ENCODE results near the gene KLF15.

The KLF15 gene

DNA sequence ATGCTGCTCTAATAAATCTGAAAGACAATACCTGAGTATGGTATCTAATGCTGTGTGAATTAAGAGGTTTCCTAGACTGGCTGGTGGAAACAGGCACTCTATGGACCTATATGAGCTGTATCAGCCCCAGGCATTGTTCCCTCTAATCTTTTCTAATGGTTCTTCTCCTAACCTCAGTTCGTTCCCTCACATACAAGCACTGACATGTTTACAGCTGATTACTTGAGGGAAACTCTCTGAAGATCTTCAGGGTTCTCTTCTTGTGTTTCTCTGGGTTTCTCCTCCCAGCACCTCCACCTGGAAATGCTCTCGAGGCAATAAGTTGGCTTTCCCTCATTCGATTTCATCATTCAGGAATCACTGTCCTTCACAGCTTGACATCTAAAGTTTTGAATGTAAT is 52.9 kb downstream of the KLF15 start:
- DNase-seq, result no peak

DNA sequence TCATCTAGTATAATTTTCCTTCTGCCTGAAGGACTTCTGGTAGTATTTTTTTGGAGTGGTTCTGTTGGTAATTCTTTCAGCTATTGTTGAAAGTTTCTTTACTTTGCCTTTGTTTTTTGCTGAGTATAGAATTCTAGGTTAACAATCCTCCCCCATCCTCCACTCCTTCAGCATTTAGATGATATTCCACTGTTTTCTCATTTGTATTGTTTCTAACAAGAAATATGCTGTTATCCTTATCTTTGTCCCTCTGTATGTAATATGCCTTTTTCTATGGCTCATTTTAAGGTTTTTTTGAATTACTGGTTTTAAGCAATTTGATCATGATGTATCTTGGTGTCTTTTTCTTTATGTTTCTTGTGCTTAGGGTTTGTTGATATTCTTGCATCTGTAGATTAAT is 53.9 kb downstream of the KLF15 start:
- DNase-seq, result no peak

DNA sequence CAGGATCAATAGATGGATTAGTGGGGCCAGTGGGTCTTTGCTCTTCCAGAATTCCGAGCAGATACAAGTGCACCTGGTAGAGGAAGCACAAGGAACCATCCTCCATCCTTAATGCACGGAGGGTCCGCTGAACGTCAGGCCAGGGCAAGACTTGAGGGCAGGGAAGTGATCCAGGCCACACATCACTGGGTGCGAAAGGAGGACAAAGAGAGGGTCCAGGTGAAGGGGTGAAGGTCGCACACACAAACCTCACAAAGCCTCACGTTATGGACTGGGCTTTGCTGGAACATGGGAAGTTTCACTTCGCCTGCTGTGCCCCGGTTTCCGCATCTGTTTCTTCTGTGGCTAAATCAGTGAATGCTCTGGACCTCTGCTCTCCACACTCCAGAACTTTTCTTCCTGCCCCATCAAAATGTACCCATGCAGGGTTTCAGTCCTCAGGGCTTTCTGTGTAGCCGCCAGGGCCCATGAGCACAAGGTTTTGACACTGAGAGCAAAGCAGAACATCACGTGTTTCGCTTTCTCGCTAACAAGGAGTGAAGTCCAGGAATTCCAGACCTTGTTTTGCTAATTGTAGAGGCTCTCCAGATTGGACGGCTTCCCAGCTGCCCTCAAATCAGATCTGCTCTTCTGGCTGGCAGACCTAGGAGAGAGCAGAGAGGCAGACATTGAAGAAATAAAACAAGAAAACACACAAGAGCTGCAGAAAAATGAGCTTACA is 56.3 kb downstream of the KLF15 start:
- DNase-seq, result no peak

DNA sequence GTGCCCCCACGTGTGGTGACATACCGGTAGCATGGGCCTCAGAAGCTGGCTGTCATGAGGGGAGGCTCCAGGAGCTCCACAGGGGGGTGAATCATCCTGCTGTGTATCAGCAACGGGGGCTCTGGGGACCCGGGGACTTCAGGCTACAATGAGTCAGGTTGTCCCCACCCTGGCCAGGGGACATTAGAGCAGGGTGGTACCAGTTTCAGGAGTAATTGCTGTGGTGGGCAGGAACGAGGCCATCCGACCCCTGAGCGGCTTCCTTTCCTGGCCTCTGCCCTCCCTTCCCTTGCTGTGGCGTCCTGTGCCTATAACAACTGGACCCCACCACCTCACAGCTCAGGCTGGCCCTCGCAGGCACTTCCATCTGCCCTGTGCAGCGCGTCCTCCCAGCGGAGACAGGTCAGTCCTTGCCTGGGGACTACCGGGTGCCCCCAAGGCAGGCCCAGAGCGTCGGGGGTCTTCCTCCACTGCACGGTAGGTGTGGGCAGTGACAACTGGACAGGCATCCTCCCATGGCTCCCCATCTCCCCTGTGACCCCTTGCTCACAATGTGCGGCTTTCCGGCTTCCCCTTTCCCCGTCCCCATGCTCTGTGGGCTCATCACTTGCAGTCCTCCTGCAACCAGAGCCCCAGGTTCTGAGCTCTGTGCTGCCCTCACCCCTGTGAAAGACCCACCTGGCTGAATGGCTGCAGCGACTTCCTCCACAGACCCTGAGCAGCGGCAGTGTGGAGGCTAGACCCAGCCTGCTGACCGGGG is 57.0 kb downstream of the KLF15 start:
- no peak for DNase-seq

DNA sequence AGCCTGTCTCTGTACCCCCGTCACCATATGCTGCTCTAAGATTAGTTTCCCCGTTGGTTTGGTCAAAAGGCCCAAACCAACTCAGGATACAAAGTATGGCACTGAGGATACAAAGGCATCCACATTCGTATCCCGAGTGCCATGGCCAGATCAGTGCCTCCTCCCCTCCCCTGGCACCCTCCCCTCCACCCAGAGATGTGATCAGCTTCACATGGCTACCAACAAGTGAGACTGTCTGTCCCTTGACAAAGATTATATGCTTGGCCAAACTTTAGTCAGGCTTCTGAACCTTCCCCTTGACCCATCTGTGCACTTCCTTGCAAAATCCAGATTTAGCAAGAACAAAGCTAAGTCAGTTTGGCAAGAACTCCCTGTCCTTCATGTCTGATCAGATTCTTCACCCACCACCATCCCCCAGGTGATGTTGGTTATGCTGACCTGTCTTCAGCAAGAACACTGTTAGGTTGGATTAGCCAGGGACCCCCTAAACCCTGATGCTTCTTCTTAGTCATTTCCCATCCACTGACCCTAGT is 61.7 kb downstream of the KLF15 start:
- DNase-seq, result no peak

DNA sequence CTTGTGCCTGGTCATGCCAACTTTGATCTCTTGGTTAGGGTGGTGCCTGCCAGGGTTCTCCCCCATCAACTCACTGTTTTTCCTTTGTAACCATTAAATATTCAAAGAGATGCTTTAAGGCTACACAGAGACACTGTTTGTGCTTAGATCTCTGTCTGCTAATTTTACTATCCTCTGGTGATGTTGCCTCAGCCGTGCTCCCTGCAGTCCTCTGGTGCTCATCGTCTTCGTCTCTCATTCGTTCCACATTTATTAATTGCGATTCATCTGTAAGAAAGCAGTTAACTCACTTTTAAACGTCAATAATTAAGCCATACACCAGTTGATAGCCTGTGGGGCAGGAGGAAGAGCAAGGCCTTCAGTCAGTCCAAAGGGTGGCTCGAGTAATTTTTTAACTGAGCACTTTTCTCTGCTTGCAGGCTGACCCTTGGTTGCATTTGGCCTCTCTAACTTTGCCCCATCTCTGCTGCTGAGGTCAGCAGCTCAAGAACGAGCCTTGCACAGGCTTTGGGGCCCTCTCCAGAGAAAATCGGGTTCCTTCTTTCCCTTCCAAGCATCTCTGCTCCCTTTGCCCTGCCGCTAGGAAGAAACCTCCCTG is 62.9 kb downstream of the KLF15 start:
- DNase-seq, result no peak

DNA sequence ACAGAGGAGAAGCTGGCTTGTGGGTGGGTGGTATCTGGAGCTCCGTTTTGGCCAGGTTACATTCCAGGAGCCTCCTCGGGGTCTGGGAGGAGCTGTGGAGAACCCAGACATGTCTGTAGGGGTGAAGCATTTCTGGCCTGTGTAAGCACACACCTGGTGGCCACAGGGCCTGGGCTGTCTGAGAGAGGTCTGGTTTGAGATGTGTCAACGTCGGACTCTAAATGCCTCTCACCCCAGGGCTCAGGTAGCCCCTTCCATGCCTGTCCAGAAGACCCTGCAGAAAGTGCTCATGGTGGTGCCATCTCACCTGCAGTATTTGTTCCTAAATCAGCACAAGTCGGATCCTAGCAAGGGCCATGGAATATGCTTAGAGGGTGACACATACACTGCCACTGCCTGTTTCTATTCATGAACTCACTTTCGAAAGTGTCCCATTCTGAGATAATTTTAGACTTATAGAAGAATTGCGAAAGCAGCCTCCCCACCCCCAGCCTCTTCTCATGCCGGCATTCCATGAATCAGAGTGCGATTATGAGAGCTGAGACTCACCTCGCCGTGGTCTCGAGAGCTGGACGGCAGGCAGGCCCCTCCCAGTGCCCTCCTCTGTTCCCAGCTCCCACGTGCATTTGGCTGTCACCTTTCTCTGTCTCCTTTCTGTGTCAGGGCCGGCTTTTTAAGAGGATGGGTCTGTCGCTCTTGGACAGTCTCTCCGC is 63.7 kb downstream of the KLF15 start:
- DNase-seq, result no peak
